CD14-positive monocyte (primary cell): Measurements from ENCODE around the gene IZUMO1. TPM values are rescaled to one million over a fixed set of nuclear protein-coding genes. Genes with fewer than 3 reads are reported as not detected.

Source experiments
- DNase-seq, 3 donors: peaks; one replicate each; pipeline ENCODE4 v3.0.0-alpha.2; 2011 to 2022
- H2AFZ ChIP-seq: 2 replicates; pipeline ENCODE4 v1.6.0; 2012; ENCODE audit warnings: mild to moderate bottlenecking, low read depth, low read length, inconsistent platforms; ENCODE audit not compliant: insufficient read depth, poor library complexity, severe bottlenecking
- H3K27ac ChIP-seq, 2 donors: 1 replicate in 1 of 2; 2 replicates in 1 of 2; pipeline ENCODE4 v1.5.1; 2012 to 2013; ENCODE audit warnings: low read length in 2 of 2, control low read depth in 1 of 2, inconsistent platforms in 1 of 2, low read depth in 1 of 2, mild to moderate bottlenecking in 1 of 2
- H3K27me3 ChIP-seq, 2 donors: one replicate each; pipeline versions ENCODE4 v1.6.0 to v1.6.1; 2011 to 2013; ENCODE audit warnings: low read length in 2 of 2; ENCODE audit not compliant: control insufficient read depth in 2 of 2, insufficient read depth in 2 of 2
- H3K36me3 ChIP-seq, 2 donors: replicated peaks in 1 of 2; 1 replicate in 1 of 2; 2 replicates in 1 of 2; pipeline versions ENCODE4 v1.5.1 to v1.6.1; 2012 to 2013; ENCODE audit warnings: low read length in 2 of 2, control low read depth in 1 of 2, inconsistent platforms in 1 of 2, mild to moderate bottlenecking in 1 of 2; ENCODE audit not compliant: insufficient read depth in 2 of 2, control insufficient read depth in 1 of 2
- H3K4me1 ChIP-seq, 2 donors: 1 replicate in 1 of 2; 2 replicates in 1 of 2; pipeline versions ENCODE4 v1.5.1 to v1.6.1; 2012 to 2013; ENCODE audit warnings: low read length in 2 of 2, control low read depth in 1 of 2, inconsistent platforms in 1 of 2, mild to moderate bottlenecking in 1 of 2, moderate library complexity in 1 of 2; ENCODE audit not compliant: insufficient read depth in 2 of 2, control insufficient read depth in 1 of 2
- H3K4me2 ChIP-seq: replicated peaks from 2 replicates; pipeline ENCODE3; 2012; ENCODE audit warnings: low read length, moderate library complexity, mild to moderate bottlenecking; ENCODE audit not compliant: poor library complexity, severe bottlenecking; ENCODE audit errors: extremely low read depth
- H3K4me3 ChIP-seq, 3 experiments: fragments of 200-600 bp in 1 of 3; sonication (generic) in 1 of 3; replicated peaks in 1 of 3; 1 replicate in 2 of 3; 2 replicates in 1 of 3; pipeline ENCODE4 v1.5.1; 2011 to 2013; ENCODE audit warnings: low read length in 3 of 3, mild to moderate bottlenecking in 3 of 3, control low read depth in 2 of 3, low read depth in 2 of 3, inconsistent platforms in 1 of 3, moderate library complexity in 1 of 3
- H3K79me2 ChIP-seq: 2 replicates; pipeline ENCODE4 v1.6.0; 2012; ENCODE audit warnings: mild to moderate bottlenecking, control low read depth, inconsistent platforms, low read length, moderate library complexity; ENCODE audit not compliant: insufficient read depth
- H3K9ac ChIP-seq: 2 replicates; pipeline ENCODE4 v1.6.0; 2017; ENCODE audit warnings: low read length, mild to moderate bottlenecking; ENCODE audit not compliant: insufficient read depth, poor library complexity, severe bottlenecking
- H3K9me3 ChIP-seq, 2 donors: replicated peaks in 1 of 2; 1 replicate in 1 of 2; 2 replicates in 1 of 2; pipeline versions ENCODE4 v1.5.1 to v1.6.1; 2012 to 2013; ENCODE audit warnings: low read length in 2 of 2, control low read depth in 1 of 2; ENCODE audit not compliant: control insufficient read depth in 1 of 2, insufficient read depth in 1 of 2
- H4K20me1 ChIP-seq: 2 replicates; pipeline ENCODE4 v1.6.0; 2012; ENCODE audit warnings: mild to moderate bottlenecking, low read length, control low read depth, moderate library complexity; ENCODE audit not compliant: insufficient read depth
- H3K27ac Mint-ChIP-seq, 7 donors: one replicate each; pipeline ENCODE4 v1.8.0; 2020; ENCODE audit warnings: mild to moderate bottlenecking in 7 of 7, mixed read lengths in 7 of 7, moderate library complexity in 6 of 7, inconsistent platforms in 2 of 7
- H3K27me3 Mint-ChIP-seq, 3 donors: one replicate each; pipeline ENCODE4 v1.8.0; 2021 to 2022; ENCODE audit warnings: low read depth in 3 of 3, mild to moderate bottlenecking in 3 of 3, mixed read lengths in 3 of 3, moderate library complexity in 3 of 3, inconsistent platforms in 1 of 3
- H3K36me3 Mint-ChIP-seq, 2 donors: one replicate each; pipeline ENCODE4 v1.8.0; 2020; ENCODE audit warnings: mixed read lengths in 2 of 2, inconsistent platforms in 1 of 2, mild to moderate bottlenecking in 1 of 2
- H3K4me1 Mint-ChIP-seq: one replicate; pipeline ENCODE4 v1.8.0; 2020; ENCODE audit warnings: mild to moderate bottlenecking, mixed read lengths
- H3K4me3 Mint-ChIP-seq, 2 donors: one replicate each; pipeline ENCODE4 v1.8.0; 2020; ENCODE audit warnings: mild to moderate bottlenecking in 2 of 2, mixed read lengths in 2 of 2, moderate library complexity in 1 of 2
- H3K9me3 Mint-ChIP-seq, 7 donors: one replicate each; pipeline ENCODE4 v1.8.0; 2020 to 2022; ENCODE audit warnings: mixed read lengths in 7 of 7, mild to moderate bottlenecking in 6 of 7, moderate library complexity in 6 of 7, inconsistent platforms in 2 of 7
- CTCF ChIP-seq: fragments of 200-600 bp; IDR thresholded peaks from one replicate; pipeline ENCODE4 v1.8.0; 2022; ENCODE audit warnings: antibody characterized with exemption, mild to moderate bottlenecking
- WGBS: methylation state at CpG from one replicate; pipeline ENCODE4 v1.1.5; 2013; ENCODE audit warnings: missing lambda C conversion rate; ENCODE audit not compliant: insufficient coverage; 5-methylcytosine and 5-hydroxymethylcytosine counted together
- intact Hi-C, 2 donors: fragments of 100-400 bp; cut with micrococcal nuclease; formaldehyde crosslinking; loops; one replicate each; pipeline versions ENCODE4 v1.15.0 to v1.15.1; 2023
- polyA plus RNA-seq, 3 donors: library from polyadenylated mRNA; depleted of rRNA in 1 of 3; unstranded in 2 of 3; stranded (reverse) in 1 of 3; fragments of 300-500 nt in 2 of 3; fragments of >200 nt in 1 of 3; fragmentation: Illumina TruSeq in 2 of 3; gene quantifications; 1 replicate in 2 of 3; 2 replicates in 1 of 3; pipeline ENCODE4 v1.2.3, GENCODE V29; 2012 to 2021

IZUMO1 gene
- polyA plus RNA-seq, 3 donors, result not detected

- peaks cover 0 to 9% of the 10 kb centered on the region in 2 donors for H3K9me3 ChIP-seq
- no peak for TF ChIP-seq CTCF
- no peak overlapping the region for H3K27ac Mint-ChIP-seq
- no peak overlapping the region for H2AFZ ChIP-seq
- H4K20me1 ChIP-seq, result no peaks in the 10 kb centered on the region
- peaks cover 0 to 2% of the 10 kb centered on the region in 2 donors for H3K36me3 Mint-ChIP-seq
- H3K4me1 ChIP-seq, result peaks cover 7% of the 10 kb centered on the region in 2 donors
- peaks cover 0 to 14% (median 6%) of the 10 kb centered on the region in 7 donors for H3K9me3 Mint-ChIP-seq
- no peak overlapping the region for H3K4me3 Mint-ChIP-seq
- peaks cover 5 to 7% (median 6%) of the 10 kb centered on the region in 3 donors for H3K27me3 Mint-ChIP-seq
- no peaks in the 10 kb centered on the region for H3K36me3 ChIP-seq
- DNase-seq, result no peak
- 98% methylated on average over 11 of the region's 11 CpGs for WGBS
- no peaks in the 10 kb centered on the region for H3K79me2 ChIP-seq
- H3K4me1 Mint-ChIP-seq, result peaks cover 8% of the 10 kb centered on the region
- H3K4me2 ChIP-seq, result no peak overlapping the region
- H3K9ac ChIP-seq, result no peak overlapping the region
- H3K27ac ChIP-seq, result no peak overlapping the region
- H3K27me3 ChIP-seq, result peaks cover 0 to 2% of the 10 kb centered on the region in 2 donors
- no peak overlapping the region for H3K4me3 ChIP-seq
- intact Hi-C loops, result no loop called here
These were observed 38.2 kb downstream of the IZUMO1 start for GRCh38 chr19:48708471-48708870.

GRCh38 chr19:48705431-48705830 is 41.3 kb downstream of the IZUMO1 start:
- Histone ChIP-seq H3K9ac (no peak overlapping the region), H3K9me3 (no peaks in the 10 kb centered on the region), H3K27ac (no peak overlapping the region), H4K20me1 (no peaks in the 10 kb centered on the region), H3K27me3 (no peaks in the 10 kb centered on the region), H3K36me3 (no peaks in the 10 kb centered on the region), H3K4me1 (no peaks in the 10 kb centered on the region), H3K4me3 (no peak overlapping the region), H3K4me2 (no peak overlapping the region), H2AFZ (no peak overlapping the region), H3K79me2 (no peaks in the 10 kb centered on the region)
- Mint-ChIP-seq H3K9me3 (peaks cover 0 to 5% (median 2%) of the 10 kb centered on the region in 7 donors), H3K4me1 (no peaks in the 10 kb centered on the region), H3K27me3 (peaks cover 0 to 4% (median 1%) of the 10 kb centered on the region in 3 donors), H3K27ac (no peak overlapping the region), H3K4me3 (no peak overlapping the region), H3K36me3 (peaks cover 0 to 4% of the 10 kb centered on the region in 2 donors)
- WGBS, result 79% methylated on average over 2 of the region's 2 CpGs
- intact Hi-C loops, result no loop called here
- no peak for TF ChIP-seq CTCF
- DNase-seq, result no peak
